GM12891 (cell line): Measurements from ENCODE around the gene ABCC3.

Source experiments
- PAX5 ChIP-seq: IDR thresholded peaks from 2 replicates; pipeline ENCODE4 v1.6.1; 2011; ENCODE audit warnings: low read length, moderate library complexity, mild to moderate bottlenecking; ENCODE audit not compliant: insufficient read depth, severe bottlenecking
- POLR2A ChIP-seq: IDR thresholded peaks from 2 replicates; pipeline ENCODE4 v1.6.1; 2011; ENCODE audit warnings: low read depth, low read length, control low read depth
- POLR2AphosphoS5 ChIP-seq: IDR thresholded peaks from 2 replicates; pipeline ENCODE4 v1.6.1; 2011; ENCODE audit warnings: low read depth, low read length, control low read depth
- SPI1 ChIP-seq: IDR thresholded peaks from 2 replicates; pipeline ENCODE4 v1.6.1; 2011; ENCODE audit warnings: low read depth, low read length, control low read depth
- TAF1 ChIP-seq: IDR thresholded peaks from 2 replicates; pipeline ENCODE4 v1.6.1; 2011; ENCODE audit warnings: low read depth, low read length, control low read depth

DNA sequence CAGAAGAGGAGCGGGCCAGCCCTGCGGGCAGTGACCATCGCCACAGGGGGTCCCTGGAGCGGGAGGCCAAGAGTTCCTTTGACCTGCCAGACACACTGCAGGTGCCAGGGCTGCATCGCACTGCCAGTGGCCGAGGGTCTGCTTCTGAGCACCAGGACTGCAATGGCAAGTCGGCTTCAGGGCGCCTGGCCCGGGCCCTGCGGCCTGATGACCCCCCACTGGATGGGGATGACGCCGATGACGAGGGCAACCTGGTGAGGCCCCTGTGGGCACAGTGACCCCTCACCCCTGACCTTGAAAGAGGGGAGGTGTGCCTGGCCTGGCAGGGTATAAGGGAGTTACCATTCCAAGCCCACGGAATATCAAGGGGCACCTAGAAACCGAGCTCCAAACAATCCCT is 35.1 kb upstream of the ABCC3 start:
- no peak for TF ChIP-seq POLR2A
- no peak for TF ChIP-seq TAF1
- TF ChIP-seq POLR2AphosphoS5 = no peak
- no peak for TF ChIP-seq SPI1
- no peak for TF ChIP-seq PAX5
